Fibroblast of lung (primary cell): ENCODE data around the gene CEMP1. TPM values are rescaled to one million over a fixed set of nuclear protein-coding genes. Genes with fewer than 3 reads are reported as not detected.

ENCODE experiments used
- DNase-seq, 2 donors: peaks; one replicate each; pipeline versions ENCODE4 v3.0.0 to v3.0.0-alpha.2; 2010; ENCODE audit warnings: low read depth in 2 of 2
- H2AFZ ChIP-seq: 2 replicates; pipeline ENCODE4 v1.5.1; 2012; ENCODE audit warnings: low read length, control low read depth, inconsistent platforms
- H3K27ac ChIP-seq: 2 replicates; pipeline ENCODE4 v1.5.1; 2011; ENCODE audit warnings: low read length, control low read depth; ENCODE audit not compliant: insufficient read depth
- H3K27me3 ChIP-seq: 2 replicates; pipeline ENCODE4 v1.5.1; 2011; ENCODE audit warnings: mild to moderate bottlenecking, low read length; ENCODE audit not compliant: control insufficient read depth, insufficient read depth
- H3K36me3 ChIP-seq: 2 replicates; pipeline ENCODE4 v1.5.1; 2011; ENCODE audit warnings: low read length; ENCODE audit not compliant: control insufficient read depth, insufficient read depth
- H3K4me1 ChIP-seq: 2 replicates; pipeline ENCODE4 v1.5.1; 2011; ENCODE audit warnings: low read length; ENCODE audit not compliant: control insufficient read depth, insufficient read depth; ENCODE audit errors: extremely low read depth
- H3K4me2 ChIP-seq: 2 replicates; pipeline ENCODE4 v1.5.1; 2011; ENCODE audit warnings: low read length, control low read depth; ENCODE audit not compliant: insufficient read depth; ENCODE audit errors: extremely low read depth
- H3K4me3 ChIP-seq, 4 experiments: fragments of 200-600 bp in 1 of 4; sonication (generic) in 1 of 4; replicated peaks in 1 of 4; 2 replicates each; pipeline ENCODE4 v1.5.1; 2011 to 2016; ENCODE audit warnings: low read length in 4 of 4, low read depth in 3 of 4, mild to moderate bottlenecking in 3 of 4, control low read depth in 2 of 4, inconsistent platforms in 1 of 4, mixed read lengths in 1 of 4; ENCODE audit not compliant: insufficient read depth in 1 of 4; ENCODE audit errors: control extremely low read depth in 1 of 4
- H3K79me2 ChIP-seq: 2 replicates; pipeline ENCODE4 v1.5.1; 2012; ENCODE audit warnings: mild to moderate bottlenecking, low read length, inconsistent platforms; ENCODE audit not compliant: control insufficient read depth, insufficient read depth
- H3K9ac ChIP-seq: 2 replicates; pipeline ENCODE4 v1.5.1; 2011; ENCODE audit warnings: mild to moderate bottlenecking, low read length, control low read depth; ENCODE audit not compliant: insufficient read depth
- H3K9me3 ChIP-seq: 2 replicates; pipeline ENCODE4 v1.5.1; 2012; ENCODE audit warnings: low read depth, low read length; ENCODE audit not compliant: control insufficient read depth, insufficient read depth
- H4K20me1 ChIP-seq: 2 replicates; pipeline ENCODE4 v1.5.1; 2011; ENCODE audit warnings: low read length; ENCODE audit not compliant: control insufficient read depth, insufficient read depth; ENCODE audit errors: extremely low read depth
- CTCF ChIP-seq, 2 donors: IDR thresholded peaks in 1 of 2; conservative IDR thresholded peaks in 1 of 2; 1 replicate in 1 of 2; 2 replicates in 1 of 2; pipeline ENCODE4 v1.5.1; 2011 to 2012; ENCODE audit warnings: low read length in 2 of 2, control low read depth in 1 of 2, inconsistent platforms in 1 of 2, low read depth in 1 of 2, mild to moderate bottlenecking in 1 of 2
- EZH2 ChIP-seq: IDR thresholded peaks from 2 replicates; pipeline ENCODE4 v1.5.1; 2012; ENCODE audit warnings: low read length, control low read depth, mild to moderate bottlenecking; ENCODE audit errors: missing control alignments
- polyA plus RNA-seq, 2 donors: library from polyadenylated mRNA; depleted of rRNA in 1 of 2; stranded (reverse) in 1 of 2; unstranded in 1 of 2; fragments of >200 nt; gene quantifications; 2 replicates each; pipeline ENCODE4 v1.2.1, GENCODE V29; 2011 to 2012; ENCODE audit warnings: missing spikeins in 1 of 2
- total RNA-seq: library from RNA; depleted of rRNA; stranded (reverse); fragments of >200 nt; gene quantifications from 2 replicates; pipeline ENCODE4 v1.2.1, GENCODE V29; 2014

CEMP1 gene
- total and polyA plus RNA-seq, 2 donors (not counting 1 experiment from before 2014, with no cell fraction given): not detected

- peaks cover 18% of the 10 kb centered on the region for H3K4me1 ChIP-seq
- no peaks in the 10 kb centered on the region for H3K9me3 ChIP-seq
- no peak overlapping the region for H3K4me3 ChIP-seq
- no peak overlapping the region for H3K27ac ChIP-seq
- TF ChIP-seq CTCF (conservative IDR thresholded peaks at IDR 0.05 in 1 of 2, IDR thresholded peaks at IDR 0.05 in 1 of 2; ENCODE audit: low read depth in 1 of 2, low read length in 2 of 2): no peak
- TF ChIP-seq EZH2: no peak
- no peaks in the 10 kb centered on the region for H3K36me3 ChIP-seq
- peaks cover 5% of the 10 kb centered on the region for H3K79me2 ChIP-seq
- H2AFZ ChIP-seq: no peak overlapping the region
- H3K27me3 ChIP-seq: no peaks in the 10 kb centered on the region
- H3K4me2 ChIP-seq: no peak overlapping the region
- H4K20me1 ChIP-seq: no peaks in the 10 kb centered on the region
- DNase-seq: no peak
- H3K9ac ChIP-seq: no peak overlapping the region
Measured at GRCh38 chr16:2480948-2481347, 50.3 kb downstream of the CEMP1 start.

Other genes with a start within 250 kb of the CEMP1 start
- gene ABCA3, start 190.7 kb downstream of the CEMP1 start, total RNA-seq: 1.5 and 6.1 TPM in 2 replicates
- gene ABCA3, start 190.7 kb downstream of the CEMP1 start, polyA plus RNA-seq: 1.7 and 3.2 TPM in 2 replicates
- 3.6 and 7.3 TPM in 2 replicates for gene CCNF, start 102.0 kb downstream of the CEMP1 start, total RNA-seq
- 3.8 and 11.8 TPM in 2 replicates for gene CCNF, start 102.0 kb downstream of the CEMP1 start, polyA plus RNA-seq
- 1.0 and 1.7 TPM in 2 replicates for gene TEDC2, start 71.3 kb downstream of the CEMP1 start, total RNA-seq
- 1.2 and 2.7 TPM in 2 replicates for gene TEDC2, start 71.3 kb downstream of the CEMP1 start, polyA plus RNA-seq
- 1.3 and 2.1 TPM in 2 replicates for gene NTN3, start 60.1 kb downstream of the CEMP1 start, total RNA-seq
- gene NTN3, start 60.1 kb downstream of the CEMP1 start, polyA plus RNA-seq: 0.08 TPM in 2 replicates
- 8.5 and 10.9 TPM in 2 replicates for gene TBC1D24, start 56.3 kb downstream of the CEMP1 start, total RNA-seq
- 6.3 and 6.7 TPM in 2 replicates for gene TBC1D24, start 56.3 kb downstream of the CEMP1 start, polyA plus RNA-seq
- 5.1 and 11.2 TPM in 2 replicates for gene ATP6V0C, start 17.5 kb downstream of the CEMP1 start, total RNA-seq
- 43.0 and 53.9 TPM in 2 replicates for gene ATP6V0C, start 17.5 kb downstream of the CEMP1 start, polyA plus RNA-seq
- gene AMDHD2, start 11.0 kb downstream of the CEMP1 start, total RNA-seq: 37.2 and 39.0 TPM in 2 replicates
- gene AMDHD2, start 11.0 kb downstream of the CEMP1 start, polyA plus RNA-seq: 10.8 and 12.6 TPM in 2 replicates
- gene PDPK1, start 6.6 kb upstream of the CEMP1 start, total RNA-seq: 17.7 and 25.9 TPM in 2 replicates
- 30.7 and 32.1 TPM in 2 replicates for gene PDPK1, start 6.6 kb upstream of the CEMP1 start, polyA plus RNA-seq
- gene KCTD5, start 151.1 kb upstream of the CEMP1 start, total RNA-seq: 15.2 and 21.6 TPM in 2 replicates
- 25.9 and 35.2 TPM in 2 replicates for gene KCTD5, start 151.1 kb upstream of the CEMP1 start, polyA plus RNA-seq
- gene PRSS27, start 188.8 kb upstream of the CEMP1 start, total RNA-seq: 1.0 and 1.2 TPM in 2 replicates
- 0.16 and 0.24 TPM in 2 replicates for gene PRSS27, start 188.8 kb upstream of the CEMP1 start, polyA plus RNA-seq
- gene SRRM2, start 221.2 kb upstream of the CEMP1 start, total RNA-seq: 43.9 and 74.3 TPM in 2 replicates
- 55.2 and 85.6 TPM in 2 replicates for gene SRRM2, start 221.2 kb upstream of the CEMP1 start, polyA plus RNA-seq
- 227 and 436 TPM in 2 replicates for gene ELOB, start 245.9 kb upstream of the CEMP1 start, total RNA-seq
- gene ELOB, start 245.9 kb upstream of the CEMP1 start, polyA plus RNA-seq: 124 and 165 TPM in 2 replicates